Peyer's patch (tissue), 4 donors: Measurements from ENCODE around the gene AHSA1.

Source experiments
- POLR2A ChIP-seq, 2 donors: fragments of 450-650 bp; IDR thresholded peaks; one replicate each; pipeline ENCODE4 v1.5.1; 2017; ENCODE audit warnings: antibody characterized with exemption in 2 of 2, mild to moderate bottlenecking in 2 of 2, moderate library complexity in 2 of 2
- TF ChIP-seq, protein P1 (sequence below), 6 experiments: fragments of 450-650 bp in 4 of 6; fragments of 200-600 bp in 2 of 6; sonication (generic) in 1 of 6; IDR thresholded peaks; one replicate each; pipeline ENCODE4 v1.5.1; 2017 to 2019; ENCODE audit warnings: antibody characterized with exemption in 6 of 6, mild to moderate bottlenecking in 3 of 6, moderate library complexity in 1 of 6

DNA sequence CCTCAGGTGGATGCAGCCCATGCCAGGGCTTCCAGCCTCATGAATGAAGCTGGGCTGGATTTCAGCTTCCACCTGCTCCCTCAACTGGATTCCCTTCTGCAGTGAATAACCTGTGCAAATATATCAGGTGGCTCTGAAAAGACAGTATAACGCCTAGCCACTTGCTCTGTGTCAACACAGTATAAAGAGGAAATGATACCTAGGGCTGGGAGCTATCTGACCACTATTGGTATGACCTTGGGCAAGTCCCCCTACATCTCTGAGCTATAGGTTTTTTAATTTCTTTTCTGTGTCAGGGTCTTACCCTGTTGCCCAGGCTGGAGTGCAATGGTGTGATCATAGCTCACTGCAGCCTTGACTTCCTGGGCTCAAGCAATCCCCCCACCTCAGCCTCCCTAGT is 20.9 kb downstream of the AHSA1 start:
- TF ChIP-seq, protein P1, sequence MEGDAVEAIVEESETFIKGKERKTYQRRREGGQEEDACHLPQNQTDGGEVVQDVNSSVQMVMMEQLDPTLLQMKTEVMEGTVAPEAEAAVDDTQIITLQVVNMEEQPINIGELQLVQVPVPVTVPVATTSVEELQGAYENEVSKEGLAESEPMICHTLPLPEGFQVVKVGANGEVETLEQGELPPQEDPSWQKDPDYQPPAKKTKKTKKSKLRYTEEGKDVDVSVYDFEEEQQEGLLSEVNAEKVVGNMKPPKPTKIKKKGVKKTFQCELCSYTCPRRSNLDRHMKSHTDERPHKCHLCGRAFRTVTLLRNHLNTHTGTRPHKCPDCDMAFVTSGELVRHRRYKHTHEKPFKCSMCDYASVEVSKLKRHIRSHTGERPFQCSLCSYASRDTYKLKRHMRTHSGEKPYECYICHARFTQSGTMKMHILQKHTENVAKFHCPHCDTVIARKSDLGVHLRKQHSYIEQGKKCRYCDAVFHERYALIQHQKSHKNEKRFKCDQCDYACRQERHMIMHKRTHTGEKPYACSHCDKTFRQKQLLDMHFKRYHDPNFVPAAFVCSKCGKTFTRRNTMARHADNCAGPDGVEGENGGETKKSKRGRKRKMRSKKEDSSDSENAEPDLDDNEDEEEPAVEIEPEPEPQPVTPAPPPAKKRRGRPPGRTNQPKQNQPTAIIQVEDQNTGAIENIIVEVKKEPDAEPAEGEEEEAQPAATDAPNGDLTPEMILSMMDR (IDR thresholded peaks at IDR 0.05): no peak
- no peak for TF ChIP-seq POLR2A (IDR thresholded peaks at IDR 0.05)
